SIG-M5 (cell line): Measurements from ENCODE around the gene WWOX.

ENCODE experiments used
- DNase-seq: peaks from one replicate; lab custom pipeline; 2025; lab: John Stamatoyannopoulos, UW

Gene WWOX

GRCh38 chr16:78993346-78993745 lies 893.9 kb downstream of the WWOX start:
- no peak for DNase-seq

DNA sequence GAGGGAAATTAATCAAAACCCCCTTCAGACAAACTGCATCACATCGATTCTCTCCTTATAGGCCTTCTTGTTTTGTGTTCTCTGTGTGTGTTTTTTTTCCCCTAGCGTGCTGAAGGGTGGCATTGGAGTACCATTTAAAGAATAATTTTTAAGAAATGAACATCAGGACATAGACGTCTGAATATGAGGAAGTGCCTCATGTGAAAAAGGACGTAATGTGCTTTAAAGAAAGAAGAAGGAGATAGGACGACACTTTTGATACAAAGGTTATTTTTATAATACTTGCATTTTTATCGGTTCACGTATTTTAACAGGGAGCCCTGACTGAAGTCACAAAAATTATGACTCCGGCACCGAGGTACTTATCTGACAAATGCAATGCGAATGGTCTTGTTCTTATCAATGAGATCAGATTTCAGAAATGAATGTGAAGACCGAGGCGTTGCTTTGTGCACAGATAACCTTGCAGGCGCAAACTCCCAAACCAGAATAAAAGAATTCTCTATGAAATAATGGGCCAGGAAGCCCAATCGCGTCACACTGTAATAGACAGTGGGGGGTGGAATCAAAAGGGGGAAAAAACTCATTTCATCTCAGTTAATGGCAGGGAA lies 894.8 kb downstream of the WWOX start:
- DNase-seq: no peak

DNA sequence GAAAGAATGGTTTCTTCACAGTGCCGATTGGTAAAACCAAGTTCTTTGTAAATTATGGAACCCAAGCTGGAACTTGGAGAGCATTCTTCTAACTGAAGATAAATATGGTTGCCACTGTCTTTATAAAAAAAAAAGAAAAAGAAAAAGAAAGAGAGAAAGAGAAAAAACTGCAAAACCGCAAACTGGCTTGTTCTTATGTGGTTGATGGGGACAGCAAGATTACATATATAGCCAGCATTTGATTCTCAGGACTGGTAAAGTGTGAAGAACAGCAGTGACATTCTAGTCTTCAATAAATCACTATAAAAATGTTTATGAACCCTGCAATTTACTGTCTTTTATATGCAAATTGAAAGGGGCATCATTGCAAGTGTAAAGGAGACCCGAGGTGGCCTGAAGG lies 896.0 kb downstream of the WWOX start:
- no peak for DNase-seq

GRCh38 chr16:78996790-78997189 lies 897.3 kb downstream of the WWOX start:
- DNase-seq: no peak

DNA sequence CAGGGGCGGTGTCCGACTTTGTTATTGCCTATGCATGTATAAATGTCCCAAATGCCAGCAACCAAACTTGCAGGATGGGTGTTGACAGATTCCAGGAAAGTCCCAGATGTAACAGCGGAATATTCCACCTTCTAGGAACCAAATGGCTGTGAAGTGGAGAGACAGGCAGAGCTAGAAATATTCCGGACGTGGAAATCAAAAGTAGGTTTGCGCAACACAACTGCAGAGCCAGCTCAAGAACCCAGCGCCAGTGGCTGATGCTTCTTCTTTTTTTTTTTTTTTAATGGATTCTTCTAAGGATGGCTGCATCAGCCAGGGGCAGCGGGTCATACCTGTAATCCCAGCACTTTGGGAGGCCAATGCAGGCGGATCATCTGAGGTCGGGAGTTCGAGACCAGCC lies 899.4 kb downstream of the WWOX start:
- no peak for DNase-seq

GRCh38 chr16:79001156-79001967 lies 901.9 kb downstream of the WWOX start:
- DNase-seq: no peak

DNA sequence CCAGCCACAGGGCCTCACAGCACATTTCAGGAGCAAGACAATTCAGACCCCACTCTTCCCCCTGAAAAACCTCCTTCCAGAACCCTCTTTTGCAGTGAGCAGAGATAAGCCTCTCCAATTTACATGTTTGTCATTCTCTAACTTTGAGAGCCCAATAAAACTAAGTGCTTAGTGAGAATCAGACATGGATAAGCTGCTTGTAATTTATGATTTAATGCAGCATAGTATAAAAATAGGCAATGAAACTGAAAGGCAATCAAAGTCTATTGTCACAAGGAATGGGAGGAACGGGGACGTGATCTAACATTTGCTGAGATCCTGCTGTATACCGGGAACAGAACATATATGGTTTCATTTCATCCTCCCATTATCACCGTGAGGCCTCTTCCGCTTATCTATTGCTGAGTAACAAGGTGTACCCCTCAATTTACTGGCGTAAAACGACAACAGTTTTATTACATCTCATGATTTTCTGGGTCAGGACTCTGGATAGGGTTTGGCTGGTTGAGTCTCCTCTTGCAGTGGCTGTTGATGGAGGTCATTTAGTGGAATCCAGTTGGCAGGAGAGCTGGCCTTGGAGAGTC lies 903.7 kb downstream of the WWOX start:
- no peak for DNase-seq

DNA sequence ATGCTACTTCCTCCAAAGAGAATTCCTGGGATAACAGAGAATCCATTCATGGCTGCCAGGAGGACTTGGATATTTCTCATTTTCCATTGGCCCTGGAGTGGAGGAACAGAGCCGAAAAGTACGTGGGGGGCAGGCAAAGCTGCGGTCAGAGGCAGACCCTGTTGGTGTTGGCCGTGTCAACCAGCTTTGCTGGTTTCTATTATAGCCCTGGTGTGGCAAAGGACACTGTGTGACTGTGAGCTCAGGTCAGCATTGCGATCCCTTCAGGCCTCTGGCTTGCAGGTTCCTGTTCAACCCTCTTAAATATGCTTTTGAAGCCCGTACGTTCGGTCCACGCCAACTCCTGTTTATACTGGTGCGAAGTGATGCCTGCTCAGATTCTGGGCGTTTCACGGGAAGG lies 904.9 kb downstream of the WWOX start:
- DNase-seq: no peak

DNA sequence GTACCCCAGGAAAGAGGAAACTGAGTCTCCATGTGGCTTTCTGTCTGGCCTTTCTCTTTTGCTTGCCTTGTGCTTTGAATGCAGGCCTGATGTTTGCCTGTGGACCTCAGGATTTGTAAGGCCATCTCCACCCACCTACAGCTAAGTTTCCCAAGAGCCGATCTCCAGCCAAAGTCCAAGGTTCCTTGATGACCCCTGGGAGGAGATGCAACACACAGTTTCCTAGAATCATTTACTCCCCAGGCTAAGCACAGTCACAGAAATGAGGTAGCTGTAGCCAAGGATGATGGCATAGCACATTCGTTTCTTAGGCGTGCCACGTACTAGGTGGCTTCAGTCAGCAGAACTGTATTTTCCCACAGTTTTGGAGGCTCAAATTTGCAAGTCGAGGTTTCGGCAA lies 905.6 kb downstream of the WWOX start:
- DNase-seq: no peak

- no peak for DNase-seq
Measured at GRCh38 chr16:79006206-79006605, 906.8 kb downstream of the WWOX start.

DNA sequence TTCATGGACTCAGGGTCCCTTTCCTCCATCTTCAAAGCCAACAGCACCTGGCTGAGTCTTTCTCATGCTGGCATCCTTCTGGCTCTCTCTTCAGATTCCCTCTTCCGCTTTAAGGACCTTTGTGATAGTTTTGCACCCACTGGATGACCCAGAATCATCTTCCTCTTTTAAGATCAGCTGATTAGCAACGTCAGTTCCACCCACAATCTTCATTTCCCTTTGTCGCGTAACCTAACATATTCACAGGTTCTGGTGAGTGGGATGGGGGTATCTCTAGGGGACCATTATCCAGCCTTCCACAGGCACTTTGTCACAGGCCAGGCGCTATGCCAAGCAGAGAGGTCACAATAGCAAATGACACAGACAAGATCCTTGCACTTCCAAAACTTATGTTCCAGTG lies 907.3 kb downstream of the WWOX start:
- no peak for DNase-seq

GRCh38 chr16:79007614-79008013 lies 908.2 kb downstream of the WWOX start:
- DNase-seq: no peak

- DNase-seq: no peak
Measured at GRCh38 chr16:79008036-79008868, 908.8 kb downstream of the WWOX start.

DNA sequence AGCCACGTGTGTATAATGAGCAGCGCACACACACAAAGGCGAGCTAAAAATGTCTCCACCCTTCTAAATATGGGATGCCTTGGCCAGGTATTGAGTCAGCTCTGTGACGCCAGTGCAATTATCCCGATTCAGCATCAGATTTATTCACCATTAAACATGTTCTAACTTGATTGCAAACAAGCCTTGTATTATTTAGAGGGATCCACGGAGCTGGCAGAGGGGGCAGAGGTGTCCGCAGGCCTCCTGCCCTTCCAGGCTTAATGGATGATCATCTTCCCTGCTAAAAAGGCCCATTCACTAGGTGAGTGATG lies 909.4 kb downstream of the WWOX start:
- DNase-seq: no peak

DNA sequence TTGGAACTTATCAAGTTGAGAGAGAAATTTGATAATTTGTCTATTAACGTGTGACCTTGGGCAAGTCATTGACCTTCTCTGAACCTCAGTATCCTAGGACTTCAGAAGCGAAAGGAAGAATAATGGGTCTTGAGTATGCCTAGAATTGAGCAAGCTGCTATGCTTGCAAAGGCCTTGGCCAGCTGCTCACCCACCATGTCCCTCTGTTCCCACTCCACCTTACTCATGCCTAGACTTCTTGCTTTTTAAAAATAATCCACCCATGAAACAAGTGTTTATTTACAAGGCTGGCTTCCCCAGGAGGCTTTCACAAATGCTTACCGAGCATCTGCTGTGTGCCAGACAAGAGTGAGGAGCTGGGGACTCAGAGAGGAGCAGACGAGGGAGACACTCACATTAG lies 910.4 kb downstream of the WWOX start:
- DNase-seq: no peak

DNA sequence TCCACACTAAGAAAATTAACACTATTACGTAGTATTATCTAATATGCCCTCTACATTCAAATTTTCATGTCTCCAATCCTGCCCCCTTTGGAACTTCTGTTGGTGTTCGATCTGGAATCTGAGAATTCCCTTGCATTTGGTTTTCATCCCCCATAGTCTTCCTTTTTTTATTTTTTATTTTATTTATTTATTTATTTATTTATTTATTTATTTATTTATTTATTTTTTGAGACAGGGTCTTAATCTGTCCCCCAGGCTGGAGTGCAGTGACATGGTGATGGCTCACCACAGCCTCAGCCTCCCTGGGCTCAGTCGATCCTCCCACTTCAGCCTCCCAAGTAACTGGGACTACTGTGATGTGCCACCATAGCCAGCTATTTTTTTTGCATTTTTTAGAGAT lies 911.8 kb downstream of the WWOX start:
- DNase-seq: no peak

DNA sequence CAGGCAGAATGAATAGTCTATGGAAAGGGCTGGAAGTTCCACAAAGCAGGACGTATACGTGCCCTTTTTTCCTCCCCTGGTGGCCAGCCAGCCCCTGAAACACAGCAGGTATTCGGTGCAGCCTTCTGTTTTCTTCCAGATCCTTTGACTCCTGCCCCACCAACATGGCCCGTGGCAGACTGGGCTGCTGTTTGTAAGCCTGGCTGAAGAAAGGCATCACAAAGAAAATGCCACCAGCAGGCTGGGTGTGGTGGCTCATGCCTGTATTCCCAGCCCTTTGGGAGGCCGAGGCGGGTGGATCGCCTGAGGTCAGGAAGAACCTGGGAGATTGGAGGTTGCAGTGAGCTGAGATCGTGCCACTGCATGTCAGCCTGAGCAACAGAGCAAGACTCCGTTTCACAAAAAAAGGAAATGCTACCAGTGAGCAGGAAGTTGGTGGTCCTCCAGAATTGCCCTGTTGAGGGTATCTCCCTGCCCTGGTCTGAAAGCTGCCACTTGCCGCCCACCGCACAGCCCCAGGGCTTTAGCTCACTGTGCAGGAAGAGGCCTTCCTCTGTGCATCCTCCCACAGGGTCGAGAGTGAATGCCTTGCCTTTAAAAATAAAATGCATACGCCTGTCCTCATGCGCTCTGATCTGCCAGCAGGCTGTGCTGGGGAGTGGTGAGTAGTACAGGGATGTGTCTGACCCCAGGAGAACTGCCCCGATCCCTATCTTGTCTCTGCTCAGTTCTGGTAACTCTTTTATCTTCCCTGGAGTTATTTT lies 913.4 kb downstream of the WWOX start:
- no peak for DNase-seq

DNA sequence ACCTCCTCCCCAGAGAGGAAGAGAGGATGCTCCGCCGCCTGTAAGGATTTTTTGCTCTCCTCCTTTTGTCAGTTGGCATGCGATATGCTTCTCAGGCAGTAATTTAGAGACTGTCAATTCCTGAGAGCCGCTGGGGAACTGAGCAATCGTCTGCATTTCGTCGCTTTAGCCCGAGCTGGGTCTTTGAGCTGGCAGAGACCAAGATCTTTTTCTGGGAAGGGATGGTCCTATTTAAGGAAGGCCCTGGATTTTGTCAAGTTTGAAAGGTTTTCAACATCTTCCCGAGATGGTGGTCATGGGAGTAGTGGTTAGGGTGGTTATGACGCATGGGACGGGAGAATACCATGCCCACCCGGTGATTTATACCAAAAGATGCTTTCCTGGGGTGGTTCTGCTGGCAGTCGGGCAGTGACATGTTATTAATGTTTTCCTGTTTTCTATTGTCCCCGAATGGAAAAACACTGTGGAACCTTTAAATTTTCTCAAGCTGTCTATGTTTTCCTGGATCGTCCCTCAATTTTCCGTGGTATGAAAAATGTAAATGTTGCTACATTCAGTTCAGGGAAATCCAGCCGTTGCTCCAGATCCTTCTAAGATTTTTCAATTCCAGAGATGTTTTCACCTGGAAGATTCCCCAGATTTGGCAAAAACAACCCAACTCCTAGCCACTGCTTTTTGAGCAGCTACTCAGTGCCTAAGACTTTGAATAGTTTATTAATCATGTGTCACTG lies 914.6 kb downstream of the WWOX start:
- DNase-seq: no peak

- no peak for DNase-seq
Measured at GRCh38 chr16:79018650-79019429, 919.4 kb downstream of the WWOX start.

- no peak for DNase-seq
Measured at GRCh38 chr16:79019431-79019830, 920.0 kb downstream of the WWOX start.
